GM18873 (cell line): ENCODE data around the gene TAS1R3.

Experiments used
- ATAC-seq: cut with Tn5 transposase; IDR thresholded peaks from one replicate; pipeline ENCODE4 v1.9.1; 2021; ENCODE audit warnings: mild to moderate bottlenecking, moderate library complexity, moderate number of reproducible peaks; ENCODE audit not compliant: unreplicated experiment, low FRiP score

Gene TAS1R3

GRCh38 chr1:1331068-1331965, at the start of gene TAS1R3:
TAS1R3 (plus strand) TSS chr1:1331280; CDS start chr1:1331346, 66 bp downstream.
- ATAC-seq = no peak

DNA sequence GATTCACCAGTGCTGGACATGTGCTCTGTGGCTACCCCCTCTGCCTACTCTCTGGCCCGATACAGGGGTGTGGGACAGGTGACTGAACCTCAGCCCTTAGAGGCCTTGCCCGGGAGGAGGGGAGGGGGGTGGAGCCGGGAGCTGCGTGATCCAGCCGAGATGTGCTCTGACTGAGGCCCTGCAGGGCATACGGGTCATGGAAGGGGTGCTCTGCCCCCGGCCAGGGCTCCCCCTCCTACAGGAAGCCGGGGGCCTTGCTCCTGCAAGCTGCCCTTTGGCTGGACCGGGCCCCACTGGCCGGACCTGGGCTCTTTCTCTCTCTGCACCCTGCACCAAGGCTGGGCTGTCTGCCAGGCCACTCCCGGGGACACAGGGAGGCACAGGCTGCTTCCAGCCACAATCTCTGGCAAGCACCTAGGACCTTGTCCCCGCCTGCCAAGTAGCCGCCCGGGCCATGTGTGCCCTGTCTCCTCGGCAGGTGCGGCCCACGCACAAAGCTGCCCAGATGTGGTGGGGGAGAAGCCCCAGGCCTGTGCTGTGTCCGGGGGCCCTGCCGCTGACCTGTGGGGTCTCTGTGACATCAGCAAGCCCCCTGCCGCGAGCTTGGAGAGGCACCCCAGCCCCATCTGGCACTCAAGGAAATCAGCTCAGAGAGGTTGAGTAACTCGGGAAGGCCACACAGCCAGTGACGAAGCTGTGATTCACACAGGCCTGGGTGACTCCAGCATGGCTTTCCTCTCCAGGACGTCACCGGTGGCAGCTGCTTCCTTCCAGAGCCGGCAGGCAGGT, 49.4 kb upstream of the TAS1R3 start:
- ATAC-seq = no peak

DNA sequence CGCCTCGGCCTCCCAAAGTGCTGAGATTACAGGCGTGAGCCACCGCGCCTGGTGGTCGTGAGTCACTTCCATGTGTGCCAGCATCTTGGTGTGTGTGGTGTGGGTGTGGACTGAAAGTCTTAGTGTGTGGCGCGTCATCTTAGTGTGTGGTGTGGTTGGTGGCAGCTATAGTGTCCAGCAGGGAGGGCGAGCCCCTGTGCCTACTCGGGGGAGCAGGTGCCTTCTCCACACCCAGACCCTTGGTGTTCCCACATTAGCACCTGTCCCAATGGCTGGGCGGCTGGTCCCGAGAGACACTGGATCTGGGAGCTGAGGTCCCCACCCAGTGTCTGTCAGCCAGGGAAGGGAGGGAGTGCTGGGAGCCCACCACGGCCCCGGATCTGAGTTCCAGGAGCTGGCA, 48.1 kb upstream of the TAS1R3 start:
- ATAC-seq = no peak

DNA sequence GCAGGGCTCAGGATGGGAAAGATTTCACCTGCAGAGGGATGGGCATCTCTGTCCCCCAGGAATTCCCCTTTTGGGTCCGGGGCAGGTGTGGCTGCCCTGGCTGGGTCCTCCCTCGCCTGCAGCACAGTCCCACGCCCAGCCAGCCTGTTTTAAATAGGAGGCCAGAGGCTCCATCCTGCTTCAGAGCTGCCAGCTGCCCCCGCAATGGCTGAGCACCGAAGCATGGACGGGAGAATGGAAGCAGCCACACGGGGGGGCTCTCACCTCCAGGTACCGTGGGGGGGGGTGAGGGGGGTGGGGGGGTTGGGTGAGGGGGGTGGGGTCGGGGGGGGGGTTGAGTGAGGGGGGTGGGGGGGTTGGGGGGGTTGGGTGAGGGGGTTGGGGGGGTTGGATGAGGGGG, 47.3 kb upstream of the TAS1R3 start:
- ATAC-seq = no peak

DNA sequence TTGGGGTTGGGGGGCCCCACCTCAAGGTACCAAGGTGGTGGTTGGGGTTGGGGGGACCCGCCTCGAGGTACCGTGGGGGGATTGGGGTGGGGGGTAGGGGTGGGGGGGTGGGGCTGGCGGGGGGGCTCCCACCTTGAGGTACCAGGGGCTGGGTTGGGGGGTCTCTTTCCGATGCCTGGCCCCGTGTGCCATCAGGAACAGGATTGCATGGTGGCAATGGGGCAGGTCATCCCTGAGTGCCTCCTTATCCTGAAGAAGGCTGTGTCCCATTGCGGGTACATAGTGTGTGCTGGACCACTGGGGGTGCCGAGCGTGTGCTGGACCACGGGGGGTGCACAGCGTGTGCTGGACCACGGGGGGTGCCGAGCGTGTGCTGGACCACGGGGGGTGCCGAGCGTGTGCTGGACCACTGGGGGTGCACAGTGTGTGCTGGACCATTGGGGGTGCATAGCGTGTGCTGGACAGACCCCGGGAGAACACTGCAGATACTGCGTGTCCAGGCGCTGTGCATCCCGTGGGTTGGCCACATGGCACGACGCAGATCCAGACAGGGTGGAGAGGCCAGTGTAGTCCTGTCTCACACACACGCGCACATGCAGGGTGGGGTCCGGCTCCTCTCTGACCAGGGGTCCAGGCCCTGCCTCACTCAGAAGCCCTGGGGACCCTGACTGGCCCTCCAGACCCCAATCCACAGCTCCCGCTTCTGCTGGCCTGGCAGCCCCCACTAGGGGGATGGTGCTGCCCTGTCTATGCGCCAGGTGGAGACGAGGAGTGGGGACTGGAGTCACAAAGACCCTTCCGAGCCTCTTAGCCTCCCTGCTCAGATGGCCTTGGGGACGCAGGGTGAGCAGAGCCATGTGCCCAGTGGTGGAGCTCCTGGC, 46.6 kb upstream of the TAS1R3 start:
- ATAC-seq = no peak

DNA sequence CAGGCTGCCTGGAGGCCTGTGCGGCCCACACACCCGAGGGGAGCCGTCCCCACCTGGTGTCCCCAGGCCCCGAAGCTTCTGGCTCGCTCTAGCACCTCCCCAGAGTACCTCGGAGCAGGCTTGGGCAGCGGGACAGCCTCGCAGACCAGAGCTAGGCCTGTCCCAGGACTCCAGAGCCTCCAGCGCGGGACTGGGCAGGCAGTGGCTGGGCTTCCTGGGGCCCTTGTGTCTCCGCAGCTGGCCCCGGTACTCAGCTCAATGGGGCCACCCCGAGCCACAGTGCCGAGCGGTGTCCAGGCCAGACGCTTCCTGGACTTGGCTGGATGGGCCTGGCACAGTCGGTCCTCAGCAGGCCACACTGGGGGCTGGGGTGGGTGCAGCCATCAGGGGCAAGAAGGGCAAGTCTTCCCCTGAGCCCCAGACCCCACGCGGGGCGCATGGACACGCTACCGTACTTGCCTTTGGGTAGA, 45.9 kb upstream of the TAS1R3 start:
- ATAC-seq = no peak

GRCh38 chr1:1285611-1286311, 45.3 kb upstream of the TAS1R3 start:
- ATAC-seq = no peak

DNA sequence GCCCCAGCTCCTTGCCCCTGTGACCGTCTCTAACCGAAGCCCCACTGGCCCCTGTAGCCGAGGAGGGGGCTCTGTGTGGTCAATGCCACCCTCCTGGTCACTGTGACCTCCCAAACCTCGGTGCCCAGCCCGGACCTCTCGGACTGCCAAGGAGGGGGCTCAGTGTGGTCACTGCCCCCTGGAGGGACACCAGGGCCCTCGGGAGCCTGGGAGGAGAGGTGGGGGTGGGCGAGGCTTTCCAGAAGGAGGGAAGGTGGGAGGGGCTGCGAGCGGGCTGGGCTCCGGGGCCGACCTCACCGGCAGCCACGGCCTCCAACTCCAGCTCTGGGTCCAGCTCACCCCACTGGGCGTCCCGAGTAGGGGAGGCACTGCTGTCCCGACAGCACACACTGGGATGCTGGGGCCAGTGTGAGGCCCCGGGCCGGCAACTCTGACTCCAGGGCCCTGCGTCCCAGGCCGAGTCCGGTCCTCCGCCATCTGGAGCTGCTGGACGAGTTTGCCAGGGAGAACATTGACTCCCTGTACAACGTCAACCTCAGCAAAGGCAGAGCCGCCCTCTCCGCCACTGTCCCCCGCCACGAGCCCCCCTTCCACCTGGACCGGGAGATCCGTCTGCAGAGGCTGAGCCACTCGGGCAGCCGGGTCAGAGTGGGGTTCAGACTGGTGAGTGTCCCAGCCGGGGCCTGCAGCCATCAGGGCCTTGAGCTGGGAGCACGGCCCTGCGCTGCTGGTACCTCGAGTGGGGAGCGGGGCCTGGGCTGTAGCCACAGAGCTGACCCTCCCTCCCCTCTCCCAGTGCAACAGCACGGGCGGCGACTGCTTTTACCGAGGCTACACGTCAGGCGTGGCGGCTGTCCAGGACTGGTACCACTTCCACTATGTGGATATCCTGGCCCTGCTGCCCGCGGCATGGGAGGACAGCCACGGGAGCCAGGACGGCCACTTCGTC, 44.5 kb upstream of the TAS1R3 start:
- no peak for ATAC-seq

DNA sequence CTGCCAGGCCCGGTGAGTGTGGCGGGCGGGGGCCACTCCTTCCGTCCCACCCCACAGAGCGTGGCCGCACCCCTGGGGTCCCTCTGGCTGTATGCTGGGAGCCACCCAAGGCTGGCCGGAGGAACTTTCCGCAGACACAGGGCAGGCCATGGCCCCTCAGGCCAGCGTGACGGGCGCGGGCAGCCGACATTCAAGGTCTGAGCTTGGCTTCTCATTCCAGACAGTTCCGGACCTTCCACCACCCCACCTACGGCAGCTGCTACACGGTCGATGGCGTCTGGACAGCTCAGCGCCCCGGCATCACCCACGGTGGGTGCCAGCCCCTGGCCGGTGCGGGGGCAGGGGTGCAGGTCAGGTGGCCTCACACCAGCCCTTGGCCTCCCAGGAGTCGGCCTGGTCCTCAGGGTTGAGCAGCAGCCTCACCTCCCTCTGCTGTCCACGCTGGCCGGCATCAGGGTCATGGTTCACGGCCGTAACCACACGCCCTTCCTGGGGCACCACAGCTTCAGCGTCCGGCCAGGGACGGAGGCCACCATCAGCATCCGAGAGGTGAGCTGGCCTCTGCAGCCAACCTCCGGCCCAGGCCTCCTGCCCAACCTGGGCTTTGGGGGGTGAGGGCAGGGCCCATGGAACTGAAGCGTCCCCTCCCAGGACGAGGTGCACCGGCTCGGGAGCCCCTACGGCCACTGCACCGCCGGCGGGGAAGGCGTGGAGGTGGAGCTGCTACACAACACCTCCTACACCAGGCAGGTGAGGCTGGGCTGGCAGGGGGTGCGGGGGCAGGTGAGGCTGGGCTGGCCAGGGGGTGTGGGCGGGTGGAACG, 43.6 kb upstream of the TAS1R3 start:
- no peak for ATAC-seq

- ATAC-seq = no peak
These were observed 40.8 kb upstream of the TAS1R3 start for GRCh38 chr1:1290238-1290731.

GRCh38 chr1:1291023-1291528, 40.0 kb upstream of the TAS1R3 start:
- ATAC-seq = no peak

DNA sequence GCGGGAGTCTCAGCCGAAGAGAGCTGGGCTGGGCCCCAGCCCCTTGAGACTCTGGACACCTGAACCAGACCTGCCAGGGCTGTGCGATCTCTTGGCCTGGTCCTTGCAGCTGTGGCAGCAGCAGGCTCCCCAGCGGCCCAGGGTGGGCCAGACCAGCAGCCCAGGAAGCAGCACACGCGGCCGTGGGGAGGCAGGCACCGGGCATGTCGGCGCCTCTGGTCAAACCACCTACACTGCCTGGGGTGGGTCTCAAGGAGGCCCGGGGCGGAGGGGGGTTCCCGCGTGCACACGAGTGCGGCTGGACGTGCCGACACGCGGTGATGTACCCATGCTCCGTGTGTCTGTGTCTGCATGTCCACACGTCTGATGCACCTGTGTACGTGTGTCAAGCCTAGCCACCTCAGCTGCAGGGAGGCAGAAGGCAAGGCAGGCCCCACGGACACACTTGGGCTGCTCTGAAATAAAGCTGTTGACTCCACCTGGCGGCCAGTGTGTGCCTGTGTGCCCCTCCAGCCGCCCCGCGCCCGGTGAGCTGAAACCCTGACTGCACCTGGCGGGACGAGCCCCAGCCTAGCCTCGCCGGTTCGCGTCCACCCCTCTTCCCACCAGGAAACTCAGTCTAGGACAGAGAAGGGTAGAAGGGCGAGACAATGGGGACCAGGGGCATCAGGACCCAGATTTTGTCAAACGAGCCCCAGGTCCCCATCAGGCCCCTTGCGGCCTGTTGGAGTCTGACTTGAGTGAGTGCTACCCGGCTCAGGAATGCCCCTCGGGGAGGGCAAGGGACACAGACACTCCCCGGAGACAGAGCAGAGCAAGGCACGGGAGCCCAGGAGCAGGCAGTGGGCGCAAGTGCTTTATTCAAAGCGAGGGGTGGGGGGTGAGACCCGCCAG, 39.3 kb upstream of the TAS1R3 start:
- no peak for ATAC-seq

- no peak for ATAC-seq
These were observed 38.7 kb upstream of the TAS1R3 start for GRCh38 chr1:1292442-1292779.

- ATAC-seq = no peak
These were observed 38.2 kb upstream of the TAS1R3 start for GRCh38 chr1:1292851-1293250.

DNA sequence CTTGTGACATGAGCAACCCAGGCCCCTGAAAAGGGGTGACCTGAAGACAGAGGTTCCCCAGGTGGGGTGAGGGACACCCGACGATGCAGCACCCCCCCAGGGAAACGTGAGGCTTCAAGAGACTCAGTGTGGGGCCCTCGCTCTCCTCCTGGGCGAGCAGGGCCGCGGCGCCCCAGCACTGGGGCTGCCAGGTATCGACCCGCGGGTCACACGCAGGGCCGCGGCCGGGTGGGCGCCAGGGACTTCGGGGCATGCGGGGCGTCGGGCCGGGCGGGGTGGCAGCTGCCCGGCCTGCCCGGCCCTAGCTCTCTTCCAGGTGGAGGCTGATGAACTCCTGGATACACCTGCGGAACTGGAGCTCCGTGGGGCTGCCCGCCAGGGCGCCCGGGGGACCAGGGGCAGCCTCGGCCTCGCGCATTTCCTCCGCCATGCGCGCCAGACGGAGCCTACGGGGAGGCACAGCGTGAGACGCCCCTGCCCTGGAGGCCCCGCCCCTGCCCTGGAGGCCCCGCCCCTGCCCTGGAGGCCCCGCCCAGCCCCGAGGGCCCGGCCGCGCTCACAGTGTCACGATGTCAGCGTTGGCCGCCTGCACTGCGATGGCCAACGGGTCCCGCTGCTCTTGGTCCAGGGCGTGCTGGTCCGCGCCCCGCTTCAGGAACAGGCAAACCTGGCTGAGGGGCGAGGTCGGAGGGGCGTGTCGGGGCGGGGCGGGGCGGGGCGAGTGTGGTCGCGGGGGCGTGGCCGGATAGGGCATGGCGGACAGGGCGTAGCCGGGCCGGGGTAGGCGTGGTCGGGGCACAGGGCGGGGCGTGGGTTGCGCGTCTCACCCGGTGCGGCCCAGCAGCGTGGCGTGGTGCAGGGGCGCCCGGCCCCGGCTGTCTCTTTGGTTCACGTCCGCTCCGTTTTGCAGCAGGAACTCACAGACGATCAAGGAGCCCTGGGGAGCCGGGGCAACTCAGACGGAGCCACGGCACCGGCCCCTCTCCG, 37.5 kb upstream of the TAS1R3 start:
- no peak for ATAC-seq
